GM18505 (cell line): Measurements from ENCODE around the gene C11orf54.
"Not testable (repeated sequence)": the region's sequence is repeated elsewhere in the genome, so short reads cannot be mapped to it uniquely, and the experiment has no call there.

Experiments
- ATAC-seq: cut with Tn5 transposase; IDR thresholded peaks from one replicate; pipeline ENCODE4 v1.9.1; 2021; ENCODE audit not compliant: unreplicated experiment
- POLR2A ChIP-seq: IDR thresholded peaks from 4 replicates; pipeline ENCODE4 v1.6.1; 2011; ENCODE audit warnings: borderline replicate concordance; ENCODE audit not compliant: insufficient read depth, insufficient read length; ENCODE audit errors: extremely low read depth

Gene C11orf54

DNA sequence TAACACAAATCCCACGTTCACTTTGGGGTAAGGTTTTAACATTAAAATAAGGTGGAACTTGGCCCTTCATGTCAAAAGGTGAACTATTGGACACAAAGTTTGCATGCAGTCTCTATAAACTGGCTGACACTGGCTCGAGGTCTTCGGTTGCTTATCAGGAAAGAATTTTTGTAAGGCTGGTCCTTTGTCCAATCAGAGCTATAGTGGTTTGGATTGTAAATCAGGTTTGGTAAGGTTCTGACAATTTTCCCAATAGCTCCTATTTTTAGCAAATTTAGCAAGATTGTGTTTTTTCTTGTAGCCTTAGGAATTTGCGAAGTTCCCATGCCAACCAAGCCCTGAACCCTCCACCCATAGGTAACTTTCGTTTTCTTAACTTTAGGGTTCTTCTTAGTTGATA lies 25.0 kb downstream of the C11orf54 start:
- ATAC-seq: no peak
- no peak for TF ChIP-seq POLR2A

DNA sequence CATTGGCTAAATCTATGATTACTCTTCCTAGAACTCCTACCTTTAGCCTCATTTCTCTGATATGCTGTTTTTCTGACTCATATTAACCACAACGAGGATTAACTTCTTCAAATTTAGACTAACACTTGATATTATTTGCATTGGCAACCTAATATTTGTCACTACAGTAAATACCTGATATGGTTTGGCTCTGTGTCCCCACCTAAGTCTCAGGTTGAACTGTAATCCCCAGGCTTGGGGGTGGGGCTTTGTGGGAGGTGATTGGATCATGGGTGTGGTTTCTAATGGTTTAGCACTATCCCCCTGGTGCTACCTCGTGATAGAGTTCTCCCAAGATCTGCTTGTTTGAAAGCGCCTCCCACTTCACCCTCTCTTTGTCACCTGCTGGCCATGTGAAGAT lies 25.5 kb downstream of the C11orf54 start:
- ATAC-seq: no peak
- TF ChIP-seq POLR2A: no peak

DNA sequence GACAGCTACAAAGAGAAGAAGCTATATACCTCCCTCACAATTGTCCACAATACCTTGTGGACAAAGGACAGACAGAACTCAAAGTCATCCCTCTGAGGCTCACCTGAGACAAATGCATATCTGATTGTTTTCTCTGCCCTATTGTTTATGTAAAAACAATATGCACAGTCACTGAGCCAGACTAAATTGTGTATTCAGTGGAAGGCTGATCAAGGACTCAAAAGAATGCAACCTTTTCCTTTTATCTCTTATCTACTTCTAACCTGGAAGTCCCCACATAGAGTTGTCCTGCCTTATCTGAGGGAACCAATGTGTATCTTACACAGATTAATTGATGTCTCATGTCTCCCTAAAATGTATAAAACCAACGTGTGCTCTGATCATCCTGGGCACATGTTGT lies 28.7 kb downstream of the C11orf54 start:
- ATAC-seq: no peak
- TF ChIP-seq POLR2A: no peak

DNA sequence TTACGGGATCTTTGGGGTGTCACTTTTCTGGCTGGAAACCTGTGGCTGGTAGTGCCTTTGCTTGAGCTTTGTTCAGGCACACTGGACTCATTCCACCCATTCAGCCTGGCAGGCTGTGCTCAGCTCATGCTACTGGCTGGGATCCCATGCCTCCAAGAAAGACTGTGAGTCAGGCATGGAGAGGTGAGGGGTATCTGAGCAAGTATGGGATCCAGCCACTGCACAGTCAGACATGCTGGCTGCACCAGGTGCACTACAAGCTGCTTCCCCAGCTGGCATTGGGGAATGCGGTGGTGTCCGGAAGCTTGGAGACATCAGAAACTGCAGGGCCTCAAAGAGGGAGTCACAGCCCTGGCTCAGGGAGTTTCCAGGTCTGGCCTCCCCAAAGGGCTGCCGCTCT lies 30.7 kb downstream of the C11orf54 start:
- TF ChIP-seq POLR2A: no peak
- ATAC-seq: no peak

DNA sequence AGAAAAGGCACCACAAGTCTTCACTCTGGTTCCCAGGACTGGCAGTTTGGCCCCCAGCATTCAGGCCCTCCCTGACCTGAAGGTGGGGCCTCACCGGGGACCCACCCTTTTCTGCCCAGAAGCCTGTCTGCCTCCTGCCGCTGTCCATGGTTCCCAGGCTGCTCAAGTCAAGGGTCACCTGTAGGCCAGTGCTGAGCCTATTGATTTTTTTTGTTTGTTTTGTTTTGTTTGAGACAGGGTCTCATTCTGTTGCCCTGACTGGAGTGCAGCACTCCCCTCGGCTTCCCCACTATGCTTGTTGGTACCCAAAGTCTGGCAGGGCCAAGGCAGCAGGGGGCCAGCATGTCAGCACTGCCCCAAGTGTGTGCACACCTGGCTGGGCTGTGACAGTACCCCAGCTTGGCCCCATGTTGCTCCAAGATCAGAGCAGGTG lies 31.6 kb downstream of the C11orf54 start:
- no peak for ATAC-seq
- no peak for TF ChIP-seq POLR2A

DNA sequence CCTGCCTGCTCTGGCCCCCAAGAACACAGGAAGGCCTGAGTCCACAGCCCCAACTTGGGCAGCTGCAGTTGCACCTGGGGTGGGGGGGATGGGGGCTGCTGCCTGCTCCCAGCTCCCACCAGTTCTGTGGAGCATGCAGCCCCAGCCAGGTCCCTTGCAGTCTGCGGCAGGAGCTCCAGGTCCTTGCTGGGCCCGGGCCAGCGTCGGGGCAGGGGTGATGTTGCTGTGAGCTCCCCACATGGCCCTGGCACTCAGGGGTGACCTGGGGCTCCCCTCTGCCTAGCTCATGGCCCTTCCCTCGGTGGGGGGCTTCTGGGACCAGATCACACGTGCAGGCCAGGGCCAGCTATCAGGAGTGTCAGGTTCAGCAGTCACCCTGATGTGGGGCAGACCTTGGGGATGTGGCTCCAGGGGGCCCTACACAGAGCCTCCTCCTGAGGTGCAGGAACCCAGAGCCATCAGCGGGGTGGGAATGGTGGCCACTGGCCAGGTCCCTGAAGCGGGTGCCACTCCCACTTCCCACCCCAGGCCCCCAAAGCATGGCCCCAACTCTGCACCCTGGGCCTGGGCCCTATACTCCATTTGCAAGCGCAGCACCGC lies 32.2 kb downstream of the C11orf54 start:
- no peak for ATAC-seq

DNA sequence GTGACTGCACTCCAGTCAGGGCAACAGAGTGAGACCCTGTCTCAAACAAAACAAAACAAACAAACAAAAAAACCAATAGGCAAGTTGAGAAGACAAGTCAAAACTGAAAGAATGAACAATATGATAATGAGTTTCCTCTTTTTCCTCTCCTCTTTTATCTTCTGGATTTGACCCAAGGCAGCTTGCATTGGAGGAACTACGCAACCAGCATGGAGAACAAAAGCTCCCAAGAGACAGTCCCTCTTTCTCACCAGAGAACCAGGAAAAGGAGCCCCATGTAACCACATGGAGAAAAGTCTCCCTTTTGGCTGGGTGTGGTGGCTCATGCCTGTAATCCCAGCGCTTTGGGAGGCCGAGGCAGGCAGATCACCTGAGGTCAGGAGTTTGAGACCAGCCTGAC lies 33.1 kb downstream of the C11orf54 start:
- ATAC-seq: not testable (repeated sequence)

More for the DNA sequence above, 32.2 kb downstream of the C11orf54 start:
- TF ChIP-seq POLR2A: no peak

DNA sequence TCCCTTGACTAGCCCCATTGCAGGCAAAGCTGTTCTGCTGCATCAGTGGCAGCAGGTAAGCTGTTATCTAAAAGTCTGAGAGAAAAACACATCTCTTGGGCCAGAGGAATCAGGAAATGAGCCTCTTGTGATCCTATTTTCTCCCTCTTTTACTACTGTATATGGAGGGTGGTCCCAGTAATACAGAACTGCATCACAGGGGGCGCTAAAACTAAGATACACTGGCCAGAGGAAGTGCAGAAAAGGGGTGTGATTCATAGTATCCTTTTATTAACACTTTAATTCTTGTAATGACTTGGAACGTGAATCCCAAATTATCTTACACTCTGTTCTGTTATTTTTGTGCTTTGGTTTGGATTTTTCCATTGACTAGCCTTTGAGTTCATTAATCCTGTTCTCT lies 33.8 kb downstream of the C11orf54 start:
- no peak for ATAC-seq
- TF ChIP-seq POLR2A: no peak

DNA sequence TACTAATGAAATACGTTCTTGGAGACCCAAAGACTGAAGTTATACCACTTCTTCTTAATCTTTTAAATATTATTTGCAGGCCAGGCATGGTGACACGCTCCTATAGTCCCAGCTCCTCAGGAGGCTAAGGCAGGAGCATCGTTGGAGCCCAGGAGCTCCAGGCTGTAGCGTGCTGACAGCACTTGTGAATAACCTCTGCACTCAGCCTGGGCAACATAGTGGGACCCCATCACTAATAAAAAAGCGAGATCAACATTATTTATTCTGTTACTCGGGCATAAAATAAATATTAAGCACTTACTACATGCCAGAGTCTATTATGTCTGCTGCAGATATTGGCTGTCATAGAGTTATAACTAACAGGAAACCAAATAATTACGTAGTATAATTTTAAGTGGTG lies 41.9 kb downstream of the C11orf54 start:
- TF ChIP-seq POLR2A: no peak
- no peak for ATAC-seq

DNA sequence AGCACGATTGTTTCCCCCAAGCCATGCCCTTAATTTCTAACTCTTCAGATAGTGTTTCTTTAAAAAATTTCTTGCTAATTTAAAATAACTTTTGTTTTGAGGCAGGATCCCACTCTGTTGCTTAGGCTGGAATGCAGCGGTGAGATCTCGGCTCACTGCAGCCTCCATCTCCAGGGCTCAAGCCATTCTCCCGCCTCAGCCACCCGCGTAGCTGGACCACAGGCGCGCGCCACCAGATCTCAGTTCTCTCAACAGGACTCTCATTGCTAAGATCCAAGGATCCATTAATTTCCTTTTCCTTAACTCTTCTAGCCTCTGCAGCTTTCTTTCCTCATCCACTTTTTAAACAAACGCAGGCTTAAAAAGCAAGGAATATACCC lies 42.3 kb downstream of the C11orf54 start:
- ATAC-seq: peak; percentile 51
- no peak for TF ChIP-seq POLR2A

DNA sequence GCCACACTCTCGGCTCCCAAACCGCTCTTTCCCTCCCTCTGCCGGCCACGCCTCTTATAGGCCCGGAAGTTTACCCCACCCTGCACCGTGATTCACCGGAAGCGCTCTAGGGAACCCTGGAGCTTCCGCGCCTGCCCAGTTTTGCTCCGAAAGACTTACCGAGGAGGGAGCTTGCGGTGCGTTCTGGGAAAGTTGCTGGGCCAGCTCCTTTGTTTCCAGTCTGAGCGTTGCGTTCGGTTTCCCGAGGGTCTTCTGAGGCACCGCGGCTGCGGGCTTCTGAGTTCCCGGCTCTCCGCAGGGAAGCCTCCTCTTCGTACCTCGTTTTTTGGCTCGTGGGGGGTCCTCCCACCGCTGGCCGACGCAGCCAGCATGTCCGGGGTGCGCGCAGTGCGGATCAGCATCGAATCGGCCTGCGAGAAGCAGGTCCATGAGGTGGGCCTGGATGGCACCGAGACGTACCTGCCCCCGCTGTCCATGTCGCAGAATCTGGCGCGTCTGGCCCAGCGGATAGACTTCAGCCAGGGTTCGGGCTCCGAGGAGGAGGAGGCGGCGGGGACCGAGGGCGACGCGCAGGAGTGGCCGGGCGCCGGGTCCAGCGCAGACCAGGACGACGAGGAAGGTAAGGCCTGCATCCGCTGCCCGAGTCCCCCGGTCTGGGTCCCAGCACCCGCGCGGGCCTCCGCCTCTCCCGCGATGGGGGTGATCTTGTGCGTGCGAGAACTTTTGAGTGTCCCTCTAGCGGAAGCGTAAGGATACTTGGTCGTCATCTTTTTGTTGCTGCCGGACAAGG lies 42.9 kb downstream of the C11orf54 start, which contains the start of gene MED17:
TSS of gene MED17 (plus strand) at position 138 of the 790 bp plus-strand sequence. CDS start at position 370, 232 bp downstream.
- peak; percentile 85 for TF ChIP-seq POLR2A
- ATAC-seq: peak; percentile 95

DNA sequence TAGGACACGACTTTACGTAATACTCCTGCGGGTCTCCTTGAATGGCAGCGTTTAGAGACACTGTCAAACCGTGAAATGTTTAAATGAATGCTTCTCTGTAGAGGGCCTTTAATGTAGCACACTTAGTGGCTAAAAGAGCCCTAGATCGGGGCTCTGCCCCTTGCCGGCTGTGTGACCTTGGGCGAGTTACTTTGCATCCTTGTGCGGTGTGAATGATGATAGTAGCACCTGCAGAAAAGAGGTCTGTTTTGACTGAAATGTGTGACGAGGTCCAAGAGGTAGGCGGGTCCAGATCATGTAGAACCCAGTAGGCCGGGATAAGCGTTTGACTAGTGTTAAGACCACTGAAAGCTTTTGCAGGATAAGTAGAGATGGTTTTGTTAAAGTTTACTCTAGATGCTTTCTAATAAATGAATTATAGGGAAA lies 43.5 kb downstream of the C11orf54 start:
- ATAC-seq: peak; percentile 28
- TF ChIP-seq POLR2A: no peak

DNA sequence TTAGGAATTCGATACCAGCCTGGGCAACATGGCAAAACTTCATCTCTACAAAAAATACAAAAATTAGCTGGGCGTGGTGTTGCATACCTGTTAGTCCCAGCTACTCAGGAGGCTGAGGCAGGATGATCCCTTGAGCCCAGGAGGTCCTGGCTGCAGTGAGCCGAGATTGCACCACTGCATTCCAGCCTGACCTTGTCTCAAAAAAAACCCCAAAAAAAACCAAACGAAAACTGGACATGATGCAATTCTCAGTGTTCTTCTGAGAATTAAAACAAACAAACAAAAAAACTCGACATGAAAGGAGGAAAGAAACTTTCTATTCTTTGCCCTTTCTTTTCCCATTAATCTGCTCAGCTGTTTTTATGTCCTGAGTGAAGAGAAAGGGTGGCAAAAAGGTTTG lies 50.0 kb downstream of the C11orf54 start:
- no peak for ATAC-seq
- no peak for TF ChIP-seq POLR2A

DNA sequence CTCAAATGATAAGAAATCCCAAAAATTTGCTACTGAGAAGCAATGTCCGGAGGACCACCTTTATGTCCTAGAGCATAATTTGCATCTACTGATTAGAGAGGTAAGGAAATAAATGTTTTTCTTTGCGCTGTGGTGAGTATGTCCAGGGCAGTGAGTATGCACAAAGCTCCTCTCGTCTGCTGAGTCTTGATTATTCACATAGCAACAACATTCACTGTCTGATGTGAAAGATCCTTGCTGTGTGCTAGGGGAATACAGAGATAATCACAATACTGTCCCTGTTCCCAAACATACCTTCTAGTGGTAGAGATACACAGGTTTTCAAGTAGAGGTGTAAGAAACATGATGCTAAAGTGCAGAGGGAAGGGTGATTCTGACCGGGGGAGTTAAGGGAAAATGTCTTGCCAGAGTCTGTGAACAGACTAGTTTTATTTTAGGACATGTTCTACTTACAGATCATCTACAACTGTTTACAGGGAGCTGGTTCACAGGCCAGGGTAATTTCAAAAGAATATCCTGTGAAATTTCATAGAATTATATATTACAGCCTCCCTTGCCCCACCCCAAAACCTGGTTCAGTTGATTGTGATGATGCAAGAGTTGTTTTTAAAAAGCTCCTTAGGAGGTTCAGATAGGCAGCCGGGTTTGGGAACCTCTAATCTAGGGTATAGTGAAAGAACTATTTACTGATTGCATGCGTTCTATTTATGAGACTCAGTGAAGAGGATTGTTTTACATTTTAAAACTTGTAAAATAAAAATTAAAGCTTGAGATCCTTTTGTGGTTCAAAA lies 55.2 kb downstream of the C11orf54 start:
- no peak for TF ChIP-seq POLR2A
- ATAC-seq: no peak

DNA sequence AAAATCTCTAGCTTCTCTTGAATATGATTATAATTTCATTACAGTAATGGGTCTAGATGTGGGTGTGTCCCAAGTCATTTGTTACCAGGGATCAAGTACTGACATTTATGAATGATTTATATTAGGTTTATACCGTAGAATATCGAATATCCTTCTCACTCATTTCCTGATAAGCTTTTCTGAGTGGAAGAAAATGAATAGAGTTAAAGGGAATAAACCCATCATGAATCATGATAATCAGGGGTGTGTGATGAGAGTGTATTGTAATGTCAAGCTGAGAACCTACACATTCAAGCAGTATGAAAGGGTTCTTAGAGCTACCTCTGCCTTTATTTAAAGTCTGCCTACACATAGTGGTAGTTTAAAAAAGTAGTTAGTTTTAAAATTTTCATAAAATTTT lies 59.9 kb downstream of the C11orf54 start:
- TF ChIP-seq POLR2A: no peak
- ATAC-seq: no peak
